Activated T-helper 2 cell treated with anti-CD3 and anti-CD28 coated beads, Interferon-gamma antibody, Interleukin-2, Interleukin-4, amounts not matched to agents 10 μg/mL and 5 μg/mL and 100 μg/mL, durations not matched to agents 14 hours and 24 hours and 36 hours (primary cell): Measurements from ENCODE around the gene PBLD. TPM values are rescaled to one million over a fixed set of nuclear protein-coding genes. Genes with fewer than 3 reads are reported as not detected.

Source experiments
- DNase-seq: peaks from one replicate; pipeline ENCODE4 v3.0.0; 2021; ENCODE audit warnings: low spot score
- H3K27ac Mint-ChIP-seq: one replicate; pipeline ENCODE4 v1.8.0; 2021; ENCODE audit warnings: mixed read lengths
- H3K27me3 Mint-ChIP-seq: one replicate; pipeline ENCODE4 v1.8.0; 2021; ENCODE audit warnings: low read depth, mixed read lengths
- H3K36me3 Mint-ChIP-seq: one replicate; pipeline ENCODE4 v1.8.0; 2021; ENCODE audit warnings: low read depth, mixed read lengths
- H3K4me1 Mint-ChIP-seq: one replicate; pipeline ENCODE4 v1.8.0; 2021; ENCODE audit warnings: low read depth, mixed read lengths
- H3K4me3 Mint-ChIP-seq: one replicate; pipeline ENCODE4 v1.8.0; 2021; ENCODE audit warnings: low read depth, mild to moderate bottlenecking, moderate library complexity, mixed read lengths
- H3K9me3 Mint-ChIP-seq: one replicate; pipeline ENCODE4 v1.8.0; 2021; ENCODE audit warnings: mixed read lengths
- intact Hi-C: fragments of 100-400 bp; cut with micrococcal nuclease; formaldehyde crosslinking; loops from one replicate; pipeline ENCODE4 v1.15.1; 2023
- total RNA-seq: library from RNA; stranded (reverse); gene quantifications from 2 replicates; pipeline ENCODE4 v1.2.3, GENCODE V29; 2022

PBLD gene
- total RNA-seq, 1 donor from 2014 or later: 1.3 TPM

GRCh38 chr10:68235111-68235510, 97.6 kb downstream of the PBLD start:
- H3K27me3 Mint-ChIP-seq: peaks cover 30% of the 10 kb centered on the region
- intact Hi-C loops: no loop called here
- peaks cover 7% of the 10 kb centered on the region for H3K4me1 Mint-ChIP-seq
- H3K27ac Mint-ChIP-seq: no peak overlapping the region
- no peak overlapping the region for H3K4me3 Mint-ChIP-seq
- H3K36me3 Mint-ChIP-seq: no peaks in the 10 kb centered on the region
- no peak for DNase-seq
- H3K9me3 Mint-ChIP-seq: no peaks in the 10 kb centered on the region

- Mint-ChIP-seq H3K36me3 (no peaks in the 10 kb centered on the region), H3K27me3 (peaks cover 44% of the 10 kb centered on the region), H3K27ac (no peak overlapping the region), H3K4me1 (peaks cover 7% of the 10 kb centered on the region), H3K9me3 (no peaks in the 10 kb centered on the region), H3K4me3 (no peak overlapping the region)
- intact Hi-C loops: loop anchor here (5.0 kb wide), 1 partner anchor 99 kb away; the partner anchor contains the start of genes HNRNPH3 and PBLD
- DNase-seq: no peak
These were observed 99.7 kb downstream of the PBLD start for GRCh38 chr10:68233046-68233445.

Other genes with a start within 250 kb of the PBLD start
- not detected in 2 replicates for gene MYPN, start 223.4 kb downstream of the PBLD start, total RNA-seq
- not detected in 2 replicates for gene ATOH7, start 100.8 kb downstream of the PBLD start, total RNA-seq
- 172 and 183 TPM in 2 replicates for gene HNRNPH3, start 864 bp downstream of the PBLD start, total RNA-seq
- 11.3 and 12.1 TPM in 2 replicates for gene RUFY2, start 74.3 kb upstream of the PBLD start, total RNA-seq
- 51.6 and 54.3 TPM in 2 replicates for gene DNA2, start 139.0 kb upstream of the PBLD start, total RNA-seq
- gene SLC25A16, start 194.6 kb upstream of the PBLD start, total RNA-seq: 14.3 and 19.0 TPM in 2 replicates
- 1.5 and 1.6 TPM in 2 replicates for gene TET1, start 227.4 kb upstream of the PBLD start, total RNA-seq